Mesenchymal stem cell (in vitro differentiated cells and primary cell): ENCODE data around the gene GEMIN7.

Experiments used
- DNase-seq: peaks from one replicate; pipeline ENCODE4 v3.0.0-alpha.2; 2013
- H2AFZ ChIP-seq: one replicate; pipeline ENCODE4 v1.6.1; 2013; ENCODE audit warnings: low read depth, mild to moderate bottlenecking, control low read depth, inconsistent platforms, low read length, moderate library complexity
- H2AK5ac ChIP-seq: 2 replicates; pipeline ENCODE4 v1.6.1; 2013; ENCODE audit warnings: low read length, moderate library complexity, mild to moderate bottlenecking, inconsistent platforms; ENCODE audit not compliant: severe bottlenecking
- H2BK120ac ChIP-seq: one replicate; pipeline ENCODE4 v1.6.1; 2013; ENCODE audit warnings: low read depth, mild to moderate bottlenecking, inconsistent platforms, low read length, moderate library complexity
- H2BK12ac ChIP-seq, 2 experiments: one replicate each; pipeline ENCODE4 v1.6.1; 2013; ENCODE audit warnings: inconsistent platforms in 2 of 2, low read length in 2 of 2, mild to moderate bottlenecking in 2 of 2, moderate library complexity in 2 of 2, control low read depth in 1 of 2
- H2BK15ac ChIP-seq: one replicate; pipeline ENCODE4 v1.6.1; 2013; ENCODE audit warnings: mild to moderate bottlenecking, low read depth, inconsistent platforms; ENCODE audit not compliant: poor library complexity, severe bottlenecking
- H2BK5ac ChIP-seq: 2 replicates; pipeline ENCODE4 v1.6.1; 2013; ENCODE audit warnings: low read depth, mild to moderate bottlenecking, low read length, control low read depth, inconsistent platforms; ENCODE audit not compliant: poor library complexity, severe bottlenecking
- H3K14ac ChIP-seq, 2 experiments: one replicate each; pipeline ENCODE4 v1.6.1; 2013; ENCODE audit warnings: inconsistent platforms in 2 of 2, low read length in 2 of 2, control low read depth in 1 of 2, mild to moderate bottlenecking in 1 of 2, moderate library complexity in 1 of 2
- H3K18ac ChIP-seq, 2 experiments: one replicate each; pipeline ENCODE4 v1.6.1; 2013; ENCODE audit warnings: inconsistent platforms in 2 of 2, low read length in 2 of 2, control low read depth in 1 of 2, low read depth in 1 of 2, mild to moderate bottlenecking in 1 of 2
- H3K23ac ChIP-seq, 2 experiments: one replicate each; pipeline ENCODE4 v1.6.1; 2013; ENCODE audit warnings: inconsistent platforms in 2 of 2, low read length in 2 of 2, mild to moderate bottlenecking in 2 of 2, moderate library complexity in 2 of 2, control low read depth in 1 of 2
- H3K27ac ChIP-seq: 2 replicates; pipeline ENCODE4 v1.5.1; 2013; ENCODE audit warnings: mild to moderate bottlenecking, moderate library complexity, low read length, control low read depth, inconsistent platforms; ENCODE audit not compliant: poor library complexity, severe bottlenecking
- H3K27me3 ChIP-seq, 2 experiments: 2 replicates each; pipeline versions ENCODE4 v1.6.1 to v1.7.0; 2013; ENCODE audit warnings: low read length in 2 of 2, mild to moderate bottlenecking in 2 of 2, moderate library complexity in 2 of 2, control low read depth in 1 of 2, inconsistent platforms in 1 of 2; ENCODE audit not compliant: control insufficient read depth in 1 of 2, insufficient read depth in 1 of 2
- H3K36me3 ChIP-seq, 2 experiments: 2 replicates each; pipeline versions ENCODE4 v1.6.1 to v1.7.0; 2013; ENCODE audit warnings: low read length in 2 of 2, control low read depth in 1 of 2, inconsistent platforms in 1 of 2, low read depth in 1 of 2, mild to moderate bottlenecking in 1 of 2; ENCODE audit not compliant: insufficient read depth in 2 of 2, control insufficient read depth in 1 of 2
- H3K4ac ChIP-seq, 2 experiments: one replicate each; pipeline ENCODE4 v1.6.1; 2013; ENCODE audit warnings: inconsistent platforms in 2 of 2, low read length in 2 of 2, mild to moderate bottlenecking in 2 of 2, moderate library complexity in 2 of 2, control low read depth in 1 of 2, low read depth in 1 of 2
- H3K4me1 ChIP-seq: 2 replicates; pipeline ENCODE4 v1.6.1; 2013; ENCODE audit warnings: low read depth, low read length, control low read depth; ENCODE audit not compliant: control insufficient read depth, insufficient read depth
- H3K4me2 ChIP-seq: 2 replicates; pipeline ENCODE4 v1.6.1; 2013; ENCODE audit warnings: low read length, mild to moderate bottlenecking, inconsistent platforms; ENCODE audit not compliant: poor library complexity, severe bottlenecking
- H3K4me3 ChIP-seq, 2 experiments: 2 replicates each; pipeline versions ENCODE4 v1.5.1 to v1.7.0; 2013; ENCODE audit warnings: low read length in 2 of 2, mild to moderate bottlenecking in 2 of 2, control low read depth in 1 of 2, low read depth in 1 of 2; ENCODE audit not compliant: insufficient read depth in 1 of 2
- H3K79me1 ChIP-seq: replicated peaks from 2 replicates; pipeline ENCODE4 v1.6.1; 2013; ENCODE audit warnings: mild to moderate bottlenecking, control low read depth, low read length, inconsistent platforms; ENCODE audit not compliant: poor library complexity, severe bottlenecking
- H3K9ac ChIP-seq: 2 replicates; pipeline ENCODE4 v1.7.0; 2013; ENCODE audit warnings: mild to moderate bottlenecking, low read length, moderate library complexity
- H3K9me3 ChIP-seq: 2 replicates; pipeline ENCODE4 v1.7.0; 2013; ENCODE audit warnings: mild to moderate bottlenecking, low read length; ENCODE audit not compliant: control insufficient read depth
- H4K8ac ChIP-seq: one replicate; pipeline ENCODE4 v1.6.1; 2013; ENCODE audit warnings: inconsistent platforms, mild to moderate bottlenecking, low read length, moderate library complexity
- H4K91ac ChIP-seq: one replicate; pipeline ENCODE4 v1.6.1; 2013; ENCODE audit warnings: mild to moderate bottlenecking, low read length, inconsistent platforms
- WGBS: methylation state at CpG from one replicate; pipeline ENCODE4 v1.1.7; 2013; ENCODE audit warnings: mixed read lengths; 5-methylcytosine and 5-hydroxymethylcytosine counted together

The GEMIN7 gene

GRCh38 chr19:45086480-45086879 is 7.4 kb downstream of the GEMIN7 start:
- H3K36me3 ChIP-seq, result peaks cover 51 to 53% of the 10 kb centered on the region in 2 experiments
- H3K9ac ChIP-seq, result no peak overlapping the region
- H3K9me3 ChIP-seq, result no peaks in the 10 kb centered on the region
- peaks cover 30% of the 10 kb centered on the region for H3K79me1 ChIP-seq
- H2BK5ac ChIP-seq, result no peak overlapping the region
- H4K8ac ChIP-seq, result no peak overlapping the region
- H3K4me1 ChIP-seq, result peaks cover 6% of the 10 kb centered on the region
- DNase-seq, result no peak
- no peak overlapping the region for H2BK120ac ChIP-seq
- no peak overlapping the region for H2AK5ac ChIP-seq
- no peak overlapping the region for H2BK15ac ChIP-seq
- H3K14ac ChIP-seq, result no peak overlapping the region
- no peak overlapping the region for H2AFZ ChIP-seq
- no peak overlapping the region for H3K23ac ChIP-seq
- H3K4me3 ChIP-seq, result no peak overlapping the region
- H4K91ac ChIP-seq, result no peak overlapping the region
- WGBS, result 100% methylated on average over 3 of the region's 4 CpGs
- H3K4ac ChIP-seq, result no peak overlapping the region
- no peak overlapping the region for H3K18ac ChIP-seq
- no peaks in the 10 kb centered on the region for H3K27me3 ChIP-seq
- H3K4me2 ChIP-seq, result no peak overlapping the region
- H3K27ac ChIP-seq, result no peak overlapping the region
- H2BK12ac ChIP-seq, result no peak overlapping the region

GRCh38 chr19:45087531-45087930 is 8.5 kb downstream of the GEMIN7 start:
- H4K91ac ChIP-seq, result no peak overlapping the region
- no peak overlapping the region for H3K23ac ChIP-seq
- no peak overlapping the region for H3K4me2 ChIP-seq
- H2BK15ac ChIP-seq, result no peak overlapping the region
- no peak overlapping the region for H4K8ac ChIP-seq
- H3K36me3 ChIP-seq, result peaks cover 40 to 43% of the 10 kb centered on the region in 2 experiments
- no peak for DNase-seq
- H3K27me3 ChIP-seq, result no peaks in the 10 kb centered on the region
- no peak overlapping the region for H3K27ac ChIP-seq
- H3K9me3 ChIP-seq, result no peaks in the 10 kb centered on the region
- H2AFZ ChIP-seq, result no peak overlapping the region
- peaks cover 6% of the 10 kb centered on the region for H3K4me1 ChIP-seq
- H3K79me1 ChIP-seq, result peaks cover 26% of the 10 kb centered on the region
- 93% methylated on average over 11 of the region's 11 CpGs for WGBS
- no peak overlapping the region for H3K14ac ChIP-seq
- no peak overlapping the region for H2BK5ac ChIP-seq
- no peak overlapping the region for H3K18ac ChIP-seq
- H3K4me3 ChIP-seq, result no peak overlapping the region
- no peak overlapping the region for H3K4ac ChIP-seq
- H2BK12ac ChIP-seq, result no peak overlapping the region
- H3K9ac ChIP-seq, result no peak overlapping the region
- no peak overlapping the region for H2AK5ac ChIP-seq
- H2BK120ac ChIP-seq, result no peak overlapping the region

GRCh38 chr19:45090034-45090433 is 11.0 kb downstream of the GEMIN7 start:
- Histone ChIP-seq H3K4me2 (no peak overlapping the region), H2AK5ac (no peak overlapping the region), H3K18ac (no peak overlapping the region), H2BK12ac (no peak overlapping the region), H3K27ac (no peak overlapping the region), H3K14ac (no peak overlapping the region), H3K36me3 (peaks cover 40 to 41% of the 10 kb centered on the region in 2 experiments), H3K23ac (no peak overlapping the region), H4K8ac (no peak overlapping the region), H4K91ac (no peak overlapping the region), H3K79me1 (peaks cover 17% of the 10 kb centered on the region), H3K9me3 (no peaks in the 10 kb centered on the region), H3K9ac (no peak overlapping the region), H3K4ac (no peak overlapping the region), H3K4me3 (no peak overlapping the region), H3K4me1 (peaks cover 15% of the 10 kb centered on the region), H2AFZ (no peak overlapping the region), H2BK120ac (no peak overlapping the region), H3K27me3 (no peaks in the 10 kb centered on the region), H2BK15ac (no peak overlapping the region), H2BK5ac (no peak overlapping the region)
- DNase-seq, result no peak
- 94% methylated on average over 17 of the region's 17 CpGs for WGBS

GRCh38 chr19:45090606-45091005 is 11.5 kb downstream of the GEMIN7 start:
- Histone ChIP-seq H3K79me1 (peaks cover 13% of the 10 kb centered on the region), H3K4me2 (no peak overlapping the region), H3K27ac (no peak overlapping the region), H3K27me3 (no peaks in the 10 kb centered on the region), H2AK5ac (no peak overlapping the region), H2AFZ (no peak overlapping the region), H3K23ac (no peak overlapping the region), H3K14ac (no peak overlapping the region), H4K8ac (no peak overlapping the region), H4K91ac (no peak overlapping the region), H2BK12ac (no peak overlapping the region), H2BK5ac (no peak overlapping the region), H2BK15ac (no peak overlapping the region), H3K9me3 (no peaks in the 10 kb centered on the region), H2BK120ac (no peak overlapping the region), H3K4me3 (peak overlapping the region in 1 of 2 experiments; percentile 98), H3K4ac (no peak overlapping the region), H3K4me1 (peaks cover 15% of the 10 kb centered on the region), H3K9ac (peak overlapping the region; percentile 99), H3K36me3 (peaks cover 34 to 37% of the 10 kb centered on the region in 2 experiments), H3K18ac (no peak overlapping the region)
- no peak for DNase-seq
- WGBS, result 90% methylated on average over 3 of the region's 5 CpGs
